ENCODE measurements around the gene POMT1.

DNA sequence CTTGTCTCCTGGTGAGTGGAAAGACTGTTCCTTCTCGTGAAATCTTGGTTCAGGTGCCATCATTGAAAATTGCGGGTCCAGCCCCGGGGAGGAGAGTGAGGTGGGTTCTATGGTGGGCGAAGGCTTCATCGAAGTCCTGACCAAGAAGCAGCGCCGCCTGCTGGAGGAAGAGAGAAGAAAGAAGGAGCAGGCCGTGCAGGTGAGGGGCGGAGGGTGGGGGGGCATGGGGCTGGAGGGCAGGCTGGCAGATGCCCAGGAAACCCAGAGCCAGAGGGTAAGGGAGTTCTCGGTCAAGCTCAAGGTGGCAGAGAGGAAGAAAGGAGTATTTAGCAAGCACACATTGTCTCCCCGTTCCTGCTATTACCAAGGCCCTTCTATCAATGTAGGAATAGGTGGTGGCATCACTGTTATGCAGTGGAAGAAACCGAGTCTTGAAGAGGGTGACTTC, 24.3 kb upstream of the POMT1 start:
- TF ChIP-seq OSR1 (CRISPR knock-in tag; IDR thresholded peaks at IDR 0.05) (no peak), CREB5 (CRISPR knock-in tag; IDR thresholded peaks at IDR 0.05; ENCODE audit: low read depth) (no peak), ARNTL (CRISPR knock-in tag; IDR thresholded peaks at IDR 0.05; ENCODE audit: borderline replicate concordance, low read depth) (no peak), ZFP3 (CRISPR knock-in tag; IDR thresholded peaks at IDR 0.05) (no peak), ZFP30 (CRISPR knock-in tag; IDR thresholded peaks at IDR 0.05) (no peak), ESRRG (CRISPR knock-in tag; IDR thresholded peaks at IDR 0.05) (no peak), TCF4 (CRISPR knock-in tag; IDR thresholded peaks at IDR 0.05; ENCODE audit: borderline replicate concordance) (no peak), ZNF565 (CRISPR knock-in tag; conservative IDR thresholded peaks at IDR 0.05; ENCODE audit: low read depth) (no peak)
- TF ChIP-seq, protein P1, sequence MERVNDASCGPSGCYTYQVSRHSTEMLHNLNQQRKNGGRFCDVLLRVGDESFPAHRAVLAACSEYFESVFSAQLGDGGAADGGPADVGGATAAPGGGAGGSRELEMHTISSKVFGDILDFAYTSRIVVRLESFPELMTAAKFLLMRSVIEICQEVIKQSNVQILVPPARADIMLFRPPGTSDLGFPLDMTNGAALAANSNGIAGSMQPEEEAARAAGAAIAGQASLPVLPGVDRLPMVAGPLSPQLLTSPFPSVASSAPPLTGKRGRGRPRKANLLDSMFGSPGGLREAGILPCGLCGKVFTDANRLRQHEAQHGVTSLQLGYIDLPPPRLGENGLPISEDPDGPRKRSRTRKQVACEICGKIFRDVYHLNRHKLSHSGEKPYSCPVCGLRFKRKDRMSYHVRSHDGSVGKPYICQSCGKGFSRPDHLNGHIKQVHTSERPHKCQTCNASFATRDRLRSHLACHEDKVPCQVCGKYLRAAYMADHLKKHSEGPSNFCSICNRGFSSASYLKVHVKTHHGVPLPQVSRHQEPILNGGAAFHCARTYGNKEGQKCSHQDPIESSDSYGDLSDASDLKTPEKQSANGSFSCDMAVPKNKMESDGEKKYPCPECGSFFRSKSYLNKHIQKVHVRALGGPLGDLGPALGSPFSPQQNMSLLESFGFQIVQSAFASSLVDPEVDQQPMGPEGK (CRISPR knock-in tag; IDR thresholded peaks at IDR 0.05; ENCODE audit: borderline replicate concordance): no peak
